Measurements from ENCODE around the gene RASA1. TPM values are rescaled to one million over a fixed set of nuclear protein-coding genes. Genes with fewer than 3 reads are reported as not detected.
"Not testable (repeated sequence)": the region's sequence is repeated elsewhere in the genome, so short reads cannot be mapped to it uniquely, and the experiment has no call there.

RASA1 gene
- total RNA-seq, 2 experiments from 2014 or later, result 17.6 to 19.3 TPM

DNA sequence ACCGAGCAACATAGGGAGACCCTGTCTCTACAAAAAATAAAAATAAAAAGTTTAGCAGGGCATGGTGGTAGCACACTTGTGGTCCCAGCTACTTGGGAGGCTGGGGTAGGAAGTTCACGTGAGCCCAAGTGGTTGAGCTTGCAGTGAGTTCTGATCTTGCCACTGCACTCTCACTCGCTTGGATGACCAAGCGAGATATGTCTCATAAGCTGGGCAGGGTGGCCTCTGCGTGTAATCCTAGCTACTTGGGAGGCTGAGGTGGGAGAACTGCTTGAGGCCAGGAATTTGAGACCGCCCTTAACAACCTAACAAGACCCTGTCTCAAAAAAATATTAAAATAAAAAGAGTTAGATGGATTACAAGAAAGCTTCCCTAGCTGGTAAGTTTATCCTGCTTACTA lies 32.5 kb downstream of the RASA1 start:
- no peak overlapping the region for H3K27ac Mint-ChIP-seq
- TF ChIP-seq, protein P1, sequence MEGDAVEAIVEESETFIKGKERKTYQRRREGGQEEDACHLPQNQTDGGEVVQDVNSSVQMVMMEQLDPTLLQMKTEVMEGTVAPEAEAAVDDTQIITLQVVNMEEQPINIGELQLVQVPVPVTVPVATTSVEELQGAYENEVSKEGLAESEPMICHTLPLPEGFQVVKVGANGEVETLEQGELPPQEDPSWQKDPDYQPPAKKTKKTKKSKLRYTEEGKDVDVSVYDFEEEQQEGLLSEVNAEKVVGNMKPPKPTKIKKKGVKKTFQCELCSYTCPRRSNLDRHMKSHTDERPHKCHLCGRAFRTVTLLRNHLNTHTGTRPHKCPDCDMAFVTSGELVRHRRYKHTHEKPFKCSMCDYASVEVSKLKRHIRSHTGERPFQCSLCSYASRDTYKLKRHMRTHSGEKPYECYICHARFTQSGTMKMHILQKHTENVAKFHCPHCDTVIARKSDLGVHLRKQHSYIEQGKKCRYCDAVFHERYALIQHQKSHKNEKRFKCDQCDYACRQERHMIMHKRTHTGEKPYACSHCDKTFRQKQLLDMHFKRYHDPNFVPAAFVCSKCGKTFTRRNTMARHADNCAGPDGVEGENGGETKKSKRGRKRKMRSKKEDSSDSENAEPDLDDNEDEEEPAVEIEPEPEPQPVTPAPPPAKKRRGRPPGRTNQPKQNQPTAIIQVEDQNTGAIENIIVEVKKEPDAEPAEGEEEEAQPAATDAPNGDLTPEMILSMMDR (IDR thresholded peaks at IDR 0.05), result no peak
- no peaks in the 10 kb centered on the region for H3K27me3 Mint-ChIP-seq
- ChIA-PET CTCF (no interaction called here), POLR2A (no interaction called here)
- intact Hi-C loops (cut with micrococcal nuclease), result no loop called here
- no peak for DNase-seq
- ATAC-seq, result no peak
- no peak overlapping the region for H3K4me3 Mint-ChIP-seq
- peaks cover 19% of the 10 kb centered on the region for H3K36me3 Mint-ChIP-seq (ENCODE audit: low read depth)
- no peaks in the 10 kb centered on the region for H3K9me3 Mint-ChIP-seq
- H3K4me1 Mint-ChIP-seq (ENCODE audit: low read depth), result peaks cover 67% of the 10 kb centered on the region

DNA sequence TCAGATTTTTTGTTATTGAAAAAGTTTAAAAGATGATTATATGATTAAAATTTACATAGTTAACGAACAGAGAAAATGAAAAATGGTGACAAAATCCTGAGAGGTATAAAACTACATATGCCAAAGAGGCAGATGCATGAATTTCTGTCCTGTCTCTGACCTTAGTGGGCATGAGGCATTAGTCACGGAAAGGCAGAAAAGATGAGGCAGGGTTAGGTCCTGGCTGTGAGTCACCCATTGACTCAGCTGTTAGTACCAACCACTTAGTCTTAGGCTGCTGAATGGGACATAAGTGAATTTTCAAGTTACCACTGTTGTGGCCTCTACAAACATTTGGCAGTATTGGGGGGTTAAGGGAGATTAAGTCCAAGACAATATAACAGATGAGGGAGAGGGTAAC lies 33.1 kb downstream of the RASA1 start:
- Mint-ChIP-seq H3K27ac (no peak overlapping the region), H3K27me3 (no peaks in the 10 kb centered on the region), H3K9me3 (peaks cover 5% of the 10 kb centered on the region), H3K4me1 (ENCODE audit: low read depth) (peaks cover 69% of the 10 kb centered on the region), H3K36me3 (ENCODE audit: low read depth) (peaks cover 25% of the 10 kb centered on the region), H3K4me3 (no peak overlapping the region)
- intact Hi-C loops (cut with micrococcal nuclease), result no loop called here
- ATAC-seq (peak; percentile 97), DNase-seq (peak; percentile 74)
- POLR2A ChIA-PET, result no interaction called here
- TF ChIP-seq, protein P1 (IDR thresholded peaks at IDR 0.05), result no peak
- CTCF ChIA-PET, result no interaction called here

DNA sequence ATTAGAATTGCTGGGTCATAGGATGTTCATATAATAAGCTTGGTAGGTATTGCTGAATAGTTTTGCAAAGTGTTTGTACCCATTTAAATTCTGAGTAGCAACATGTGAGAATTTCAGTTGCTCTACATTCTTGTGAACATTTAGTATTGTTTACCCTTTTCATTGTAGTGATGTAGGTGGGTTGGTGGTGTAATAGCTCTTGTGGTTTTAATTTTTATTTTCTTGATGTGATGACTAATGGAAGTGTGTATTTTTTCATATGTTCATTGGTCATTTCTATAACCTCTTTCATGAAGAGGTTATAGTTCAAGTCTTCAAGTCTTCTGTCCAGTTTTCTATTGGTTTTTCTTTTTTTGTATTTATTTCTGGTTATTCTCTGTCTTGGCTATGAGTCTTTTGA lies 34.4 kb downstream of the RASA1 start:
- Mint-ChIP-seq H3K36me3 (ENCODE audit: low read depth) (peaks cover 32% of the 10 kb centered on the region), H3K4me1 (ENCODE audit: low read depth) (peaks cover 65% of the 10 kb centered on the region)
- CTCF ChIA-PET, result no interaction called here

DNA sequence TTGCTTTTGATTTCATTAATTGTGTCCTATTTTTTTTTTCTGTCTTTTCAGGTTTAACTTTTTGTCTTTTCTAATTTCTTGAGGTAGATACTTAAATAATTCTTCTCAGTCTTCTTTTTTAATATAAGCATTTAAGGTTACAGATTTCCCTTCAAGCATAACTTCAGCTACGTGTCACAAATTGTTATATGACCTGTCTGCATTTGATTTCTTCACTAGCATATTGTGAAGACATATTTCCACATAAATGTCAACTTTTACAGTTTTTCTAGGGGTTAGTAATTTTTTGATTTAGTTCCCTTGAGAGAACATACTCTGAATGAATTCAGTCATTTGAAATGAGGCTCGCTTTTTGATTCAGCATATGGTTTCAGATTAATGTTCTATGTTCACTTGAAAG lies 35.6 kb downstream of the RASA1 start:
- TF ChIP-seq, protein P1 (IDR thresholded peaks at IDR 0.05), result no peak
- ChIA-PET CTCF (no interaction called here), POLR2A (no interaction called here)
- H3K27me3 Mint-ChIP-seq, result no peaks in the 10 kb centered on the region
- H3K27ac Mint-ChIP-seq, result no peak overlapping the region
- ATAC-seq, result no peak
- peaks cover 11% of the 10 kb centered on the region for H3K9me3 Mint-ChIP-seq
- DNase-seq, result no peak
- peaks cover 58% of the 10 kb centered on the region for H3K4me1 Mint-ChIP-seq (ENCODE audit: low read depth)
- intact Hi-C loops (cut with micrococcal nuclease), result no loop called here
- H3K36me3 Mint-ChIP-seq (ENCODE audit: low read depth), result peaks cover 33% of the 10 kb centered on the region
- no peak overlapping the region for H3K4me3 Mint-ChIP-seq

More for the DNA sequence above, 34.4 kb downstream of the RASA1 start:
- ATAC-seq (no peak), DNase-seq (no peak)
- peaks cover 11% of the 10 kb centered on the region for H3K9me3 Mint-ChIP-seq
- no peak overlapping the region for H3K27ac Mint-ChIP-seq
- TF ChIP-seq, protein P1 (IDR thresholded peaks at IDR 0.05), result no peak
- POLR2A ChIA-PET, result no interaction called here
- no peak overlapping the region for H3K4me3 Mint-ChIP-seq
- intact Hi-C loops (cut with micrococcal nuclease), result no loop called here
- H3K27me3 Mint-ChIP-seq, result no peaks in the 10 kb centered on the region

DNA sequence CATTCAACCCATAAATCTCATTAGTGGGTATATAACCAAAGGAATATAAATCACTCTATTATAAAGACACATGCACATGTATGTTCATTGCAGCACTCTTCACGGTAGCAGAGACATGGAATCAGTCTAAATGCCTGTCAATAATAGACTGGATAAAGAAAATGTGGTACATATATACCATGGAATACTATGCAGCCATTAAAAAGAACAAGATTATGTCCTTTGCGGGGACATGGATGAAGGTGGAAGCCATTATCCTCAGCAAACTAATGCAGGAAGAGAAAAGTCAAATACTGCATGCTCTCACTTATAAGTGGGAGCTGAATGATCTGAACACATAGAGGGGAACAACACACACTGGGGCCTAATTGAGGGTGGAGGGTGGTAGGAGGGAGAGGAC lies 38.4 kb downstream of the RASA1 start:
- H3K27ac Mint-ChIP-seq, result not testable (repeated sequence)

More for the DNA sequence above, 38.4 kb downstream of the RASA1 start:
- CTCF ChIA-PET; ATAC-seq; H3K27me3 Mint-ChIP-seq; DNase-seq; H3K4me3 Mint-ChIP-seq; intact Hi-C loops (cut with micrococcal nuclease): not testable (repeated sequence)
- Mint-ChIP-seq H3K36me3 (ENCODE audit: low read depth) (peaks cover 34% of the 10 kb centered on the region), H3K9me3 (peaks cover 11% of the 10 kb centered on the region), H3K4me1 (ENCODE audit: low read depth) (peaks cover 48% of the 10 kb centered on the region)
- POLR2A ChIA-PET, result interaction anchor here (1.5 kb wide), 1 partner anchor 9 kb away, joined by 3 read pairs; no protein-coding TSS in a partner anchor

Data from activated CD8-positive, alpha-beta T cell treated with anti-CD3 and anti-CD28 coated beads for 36 hours (primary cell).